HG03457 (cell line): ENCODE results near the gene RSPO3.
A peak's percentile ranks its signal among the peaks of the same experiment; 100 is the strongest.

Experiments
- ATAC-seq: cut with Tn5 transposase; IDR thresholded peaks from one replicate; pipeline ENCODE4 v1.9.1; 2021; ENCODE audit warnings: moderate number of reproducible peaks; ENCODE audit not compliant: unreplicated experiment

RSPO3 gene

GRCh38 chr6:127110712-127111111 is 7.8 kb upstream of the RSPO3 start:
- ATAC-seq: no peak

DNA sequence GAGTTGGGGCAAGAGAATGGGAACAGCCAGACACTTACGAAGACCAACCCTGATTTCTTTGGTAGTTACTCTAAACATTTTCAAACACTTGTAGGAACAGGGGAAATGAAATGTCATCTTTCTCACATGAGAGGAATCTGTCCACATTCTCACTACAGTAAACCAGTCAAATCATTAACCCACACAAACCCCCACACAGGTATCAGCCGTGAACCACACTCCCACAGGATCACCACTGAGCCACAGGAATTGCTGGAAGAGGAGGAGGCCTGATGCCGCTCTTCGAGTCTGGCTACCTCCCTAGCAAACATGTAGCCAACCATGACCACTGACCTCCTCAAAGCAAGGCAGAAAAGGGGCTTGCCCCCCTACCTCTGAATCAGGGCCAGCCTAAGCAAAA is 6.9 kb upstream of the RSPO3 start:
- no peak for ATAC-seq

DNA sequence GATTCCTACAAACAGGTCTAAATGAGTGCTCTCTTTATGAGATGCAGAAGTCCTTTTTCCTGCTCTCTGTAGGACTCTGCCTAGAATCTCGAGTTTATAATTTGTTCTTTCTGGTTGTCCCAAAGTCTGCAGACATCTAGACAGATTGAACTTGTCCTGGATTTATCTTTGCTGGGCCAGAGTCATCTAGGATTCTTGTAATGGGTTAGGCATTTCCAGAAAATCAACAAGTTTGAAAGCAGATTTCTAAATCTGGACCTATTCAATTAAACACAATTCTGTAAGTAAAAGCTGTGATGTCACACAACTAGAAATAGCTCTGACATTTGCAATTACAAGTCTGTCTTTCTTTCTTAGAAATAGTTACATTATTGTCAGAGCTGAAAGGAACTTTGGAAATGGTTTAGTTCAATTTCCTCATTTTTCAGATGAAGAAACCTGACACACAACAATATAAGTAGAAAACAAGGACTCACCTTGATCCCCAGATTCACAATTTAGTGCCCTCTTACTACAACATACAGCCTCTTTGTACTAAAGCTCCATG is 4.2 kb upstream of the RSPO3 start:
- ATAC-seq: no peak

DNA sequence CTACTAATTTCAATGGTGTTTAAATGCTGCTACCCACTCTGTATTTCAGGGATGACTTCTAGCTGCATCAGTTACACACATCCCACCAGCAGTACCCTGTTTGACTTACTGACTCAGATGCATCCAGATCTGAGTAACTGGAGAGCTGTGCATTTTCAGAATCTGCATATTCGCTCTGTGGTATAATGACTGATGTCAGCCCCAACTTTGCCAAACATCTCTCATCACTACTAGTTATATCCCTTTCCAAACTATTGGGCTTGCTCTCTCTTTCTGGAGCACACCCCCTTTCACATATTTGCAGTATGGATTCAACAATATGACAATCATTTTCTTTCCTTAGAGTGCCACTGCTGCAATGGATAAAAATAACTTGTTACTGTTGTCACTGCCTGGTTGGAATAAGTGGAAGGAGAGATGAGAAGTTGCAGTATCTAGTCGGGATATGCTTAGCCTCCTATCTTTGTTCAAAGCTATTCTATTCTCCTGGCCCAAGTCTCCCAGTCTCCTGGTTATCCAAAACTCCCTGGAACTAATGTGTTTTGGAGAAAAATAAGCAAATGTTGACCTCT is 3.3 kb upstream of the RSPO3 start:
- no peak for ATAC-seq

DNA sequence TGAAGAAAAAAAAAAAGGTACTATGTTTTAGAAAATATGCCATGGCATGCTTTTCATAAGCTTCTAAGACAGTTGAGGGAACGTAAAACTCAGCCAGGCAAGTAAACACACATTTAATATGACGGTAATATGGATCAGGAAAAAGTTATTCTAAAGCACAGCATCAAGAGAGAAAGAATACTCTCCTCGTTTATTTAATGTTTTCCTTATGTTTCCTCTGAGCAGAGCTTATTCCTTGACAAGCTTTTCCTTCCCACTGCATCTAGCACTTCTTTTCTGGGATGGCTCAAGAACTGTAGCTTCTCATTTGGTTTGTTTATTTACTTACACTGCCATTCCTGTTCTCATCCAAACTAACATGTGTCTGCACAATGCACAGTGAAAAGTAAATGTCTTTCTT is 2.7 kb upstream of the RSPO3 start:
- ATAC-seq: no peak

- ATAC-seq: no peak
Measured at GRCh38 chr6:127117979-127118297, 533 bp upstream of the RSPO3 start.

DNA sequence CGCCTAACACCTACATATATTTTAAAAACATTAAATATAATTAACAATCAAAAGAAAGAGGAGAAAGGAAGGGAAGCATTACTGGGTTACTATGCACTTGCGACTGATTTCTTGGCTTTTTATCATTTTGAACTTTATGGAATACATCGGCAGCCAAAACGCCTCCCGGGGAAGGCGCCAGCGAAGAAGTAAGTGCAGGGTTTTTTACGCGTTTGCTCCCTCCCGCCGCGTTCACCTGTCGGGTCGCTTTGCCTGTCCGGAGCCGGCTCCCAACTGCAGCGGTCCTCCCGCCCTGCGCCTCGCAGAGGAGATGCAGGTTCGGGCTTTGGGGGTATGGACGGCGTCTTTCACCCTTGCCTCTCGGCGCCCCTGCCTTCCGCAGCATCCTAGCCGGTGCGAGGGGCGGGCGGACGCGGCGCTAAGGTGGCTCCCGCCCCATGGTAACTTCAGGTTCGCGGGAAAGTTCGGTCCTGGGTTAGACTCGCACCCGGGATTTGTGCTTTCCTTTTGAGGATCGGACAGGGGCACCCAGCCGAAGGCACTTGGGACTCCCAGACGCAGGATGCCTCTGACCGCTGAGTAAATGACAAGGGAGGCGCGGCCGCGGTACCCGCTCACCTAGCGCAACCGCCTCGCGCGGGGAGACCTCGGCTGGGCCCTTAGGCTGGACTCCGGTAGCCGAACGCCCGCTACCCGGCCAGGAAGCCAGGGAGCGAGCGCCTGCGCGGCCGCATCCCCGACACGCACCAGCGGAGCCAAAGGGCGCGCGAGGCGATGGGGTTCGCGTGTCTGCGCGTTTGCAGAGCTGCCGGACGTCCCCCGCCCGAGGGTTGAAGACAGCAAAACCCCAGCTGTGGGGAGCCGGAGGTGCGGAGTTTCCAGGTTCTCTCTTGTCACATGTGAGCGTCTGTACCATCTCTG is 891 bp downstream of the RSPO3 start:
- ATAC-seq: peak; percentile 41

- no peak for ATAC-seq
Measured at GRCh38 chr6:127120023-127120786, 1.7 kb downstream of the RSPO3 start.

DNA sequence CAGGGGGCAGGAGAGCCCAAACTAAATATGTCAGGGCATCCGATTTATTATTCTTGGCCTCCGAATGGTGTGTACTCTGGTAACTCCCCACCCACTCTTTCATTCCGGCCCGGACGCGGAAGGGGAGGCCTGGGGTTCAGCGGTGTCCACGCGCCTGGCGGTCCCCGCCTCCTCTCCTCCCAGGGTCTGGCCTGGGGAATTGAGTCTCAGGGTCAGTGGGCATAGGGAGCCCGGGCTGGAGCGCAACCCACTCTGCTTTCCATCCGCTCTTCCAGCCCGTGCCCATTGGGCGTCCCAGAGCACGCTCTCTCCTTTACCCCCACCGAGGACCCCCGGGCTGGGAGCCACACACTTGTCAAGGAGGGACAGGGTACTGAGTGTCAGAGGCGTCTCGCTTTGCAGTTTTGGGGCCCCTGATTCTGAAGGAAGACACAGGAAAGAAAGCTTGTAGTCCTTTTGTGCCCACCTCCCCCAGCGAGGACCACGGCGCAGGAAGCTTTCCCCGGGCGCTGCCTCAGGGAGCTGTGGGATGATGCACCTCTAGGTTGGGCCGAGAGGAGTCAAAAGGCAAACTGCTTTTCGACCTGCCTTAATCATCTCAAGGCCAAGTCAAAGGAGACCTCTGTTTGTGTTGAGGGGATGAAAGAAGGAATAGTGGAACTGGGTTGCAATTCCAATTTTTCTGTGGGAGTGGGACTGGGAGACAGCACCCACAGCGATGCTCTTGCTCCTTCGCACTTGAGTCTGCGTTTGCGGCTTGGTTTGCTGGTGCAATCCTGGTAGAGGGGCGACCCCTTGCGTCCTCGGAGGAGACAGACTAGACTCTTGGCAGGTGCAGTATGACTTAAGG is 2.5 kb downstream of the RSPO3 start:
- peak; percentile 82 for ATAC-seq

DNA sequence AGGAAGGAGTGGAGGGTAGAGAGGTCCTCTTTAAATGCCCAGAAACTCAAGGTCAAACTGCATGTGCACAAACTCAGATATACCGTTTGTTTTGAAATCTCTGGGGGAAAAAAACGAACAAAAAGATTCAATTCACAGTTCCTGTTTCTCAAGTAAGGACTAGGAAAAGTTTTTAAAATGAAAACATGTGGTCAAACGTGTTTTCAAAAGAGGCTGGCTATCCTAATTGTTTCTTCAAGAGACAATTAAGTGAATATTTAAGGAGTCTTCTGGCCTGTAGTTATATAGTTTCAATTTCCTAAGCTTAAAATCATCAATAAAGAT is 3.1 kb downstream of the RSPO3 start:
- no peak for ATAC-seq

- ATAC-seq: no peak
Measured at GRCh38 chr6:127124172-127124571, 5.7 kb downstream of the RSPO3 start.

- no peak for ATAC-seq
Measured at GRCh38 chr6:127124680-127125079, 6.2 kb downstream of the RSPO3 start.

GRCh38 chr6:127128066-127128465 is 9.6 kb downstream of the RSPO3 start:
- ATAC-seq: no peak

DNA sequence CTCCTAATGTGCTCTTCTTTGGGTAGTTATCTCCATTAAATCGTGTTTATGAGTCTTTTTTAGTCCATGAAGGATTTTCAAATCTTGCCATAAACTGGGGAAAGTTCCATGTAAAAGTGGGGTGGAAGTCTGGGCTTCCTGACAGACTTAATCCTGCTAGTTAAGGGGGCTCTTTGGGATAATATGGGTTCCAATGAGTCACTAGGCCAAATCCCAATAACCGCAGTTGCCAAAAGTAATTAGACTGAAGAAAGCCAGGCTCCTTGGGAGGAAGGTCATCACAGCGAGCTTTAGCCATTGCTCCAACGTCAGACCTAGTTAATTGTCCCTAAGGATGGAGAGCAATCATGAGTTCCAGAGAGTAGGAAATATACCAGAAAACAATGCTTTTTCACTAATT is 10.8 kb downstream of the RSPO3 start:
- ATAC-seq: no peak

DNA sequence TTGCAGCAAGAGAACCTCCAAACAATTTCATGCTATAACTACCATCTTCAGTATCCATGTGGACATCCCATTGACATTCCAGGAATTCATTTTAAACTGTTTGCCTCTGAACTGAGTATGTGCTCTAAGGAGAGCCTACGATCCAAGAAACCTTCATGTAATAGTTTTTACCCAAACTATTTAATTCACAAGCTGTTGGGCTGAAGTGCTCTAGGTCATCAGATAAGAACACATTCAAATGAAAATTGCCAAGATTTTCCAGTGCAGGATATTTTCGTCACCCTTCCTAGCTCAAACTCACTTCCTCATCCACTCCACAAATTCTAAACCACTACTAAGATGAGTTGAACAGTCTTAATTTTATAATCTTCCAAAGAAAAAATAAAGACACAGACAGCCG is 12.8 kb downstream of the RSPO3 start:
- ATAC-seq: no peak

GRCh38 chr6:127131772-127132376 is 13.4 kb downstream of the RSPO3 start:
- ATAC-seq: no peak

DNA sequence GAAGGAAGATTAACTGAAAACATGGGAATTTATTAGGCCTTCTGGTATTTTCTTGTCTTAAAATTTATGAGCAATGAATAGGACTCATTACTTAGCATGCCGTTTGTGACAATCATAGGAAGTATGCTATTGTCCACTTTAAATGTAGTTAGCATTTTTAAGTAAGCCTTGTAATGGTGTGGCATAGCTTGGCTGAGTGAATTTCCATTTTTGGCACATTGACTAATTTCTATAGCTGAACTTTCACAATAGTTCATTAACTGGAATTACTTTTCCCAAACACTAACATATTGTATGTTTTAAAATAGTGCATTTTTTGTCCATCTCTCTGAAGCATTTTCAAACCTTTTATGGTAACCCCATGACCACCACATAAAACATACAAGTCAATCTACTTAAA is 15.7 kb downstream of the RSPO3 start:
- ATAC-seq: no peak

DNA sequence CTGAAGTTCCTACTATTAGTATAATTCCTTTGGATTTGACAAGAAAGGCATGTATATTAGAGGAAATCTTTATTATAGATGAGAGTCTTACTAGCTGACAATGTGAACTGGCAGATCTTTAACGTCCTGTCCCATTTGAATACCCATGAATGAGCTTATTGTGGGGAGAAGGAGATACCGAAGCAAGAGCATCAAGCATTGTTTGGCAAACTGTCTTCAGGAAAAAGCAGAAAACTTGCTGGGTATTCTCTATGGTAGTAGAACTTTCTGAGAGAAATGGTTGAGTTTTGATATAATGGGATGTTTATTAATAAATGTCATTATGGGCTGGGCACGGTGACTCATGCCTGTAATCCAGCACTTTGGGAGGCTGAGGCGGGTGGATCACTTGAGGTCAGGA is 18.3 kb downstream of the RSPO3 start:
- no peak for ATAC-seq

DNA sequence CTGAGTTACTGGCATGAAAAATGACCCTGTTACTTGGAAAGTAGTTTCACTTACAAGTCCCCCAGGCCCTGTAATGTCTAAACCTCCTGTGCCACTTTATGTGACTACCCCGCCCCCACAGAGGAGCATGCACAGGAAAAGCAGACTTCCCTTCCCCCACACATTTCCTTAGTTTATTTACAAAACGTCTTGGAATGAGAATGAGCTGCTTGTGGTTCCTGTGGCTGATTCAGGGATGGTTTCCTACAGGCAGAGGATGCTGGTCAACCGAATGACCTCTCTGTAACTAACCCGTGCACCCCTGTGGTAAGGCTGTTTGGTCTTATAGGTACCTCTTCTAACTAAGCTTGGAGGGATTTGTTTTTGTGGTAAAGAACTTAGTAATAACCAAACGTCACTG is 28.5 kb downstream of the RSPO3 start:
- no peak for ATAC-seq

DNA sequence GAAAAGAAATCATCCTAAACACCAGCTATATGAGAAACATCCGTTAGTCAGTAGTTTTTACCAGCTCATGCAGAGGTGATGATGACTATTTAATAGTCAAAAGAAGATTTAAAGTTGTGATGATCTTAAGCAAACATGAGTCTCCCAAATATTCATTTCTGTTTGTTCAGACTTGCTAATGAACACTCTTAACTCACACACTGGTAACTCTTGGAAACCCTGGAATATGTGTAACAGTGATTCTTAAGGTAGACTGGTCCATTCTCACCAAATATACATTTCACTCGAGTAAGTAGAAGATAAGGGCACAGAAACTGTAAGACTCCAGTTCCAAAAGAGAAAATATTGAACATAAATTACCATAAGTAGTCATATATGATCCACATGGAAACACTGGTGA is 29.1 kb downstream of the RSPO3 start:
- ATAC-seq: no peak

- no peak for ATAC-seq
Measured at GRCh38 chr6:127148511-127148910, 30.0 kb downstream of the RSPO3 start.
